Mesenchymal stem cell (in vitro differentiated cells and primary cell): Measurements from ENCODE around the gene RAB35.

ENCODE experiments used
- DNase-seq: peaks from one replicate; pipeline ENCODE4 v3.0.0-alpha.2; 2013
- H2AFZ ChIP-seq: one replicate; pipeline ENCODE4 v1.6.1; 2013; ENCODE audit warnings: low read depth, mild to moderate bottlenecking, control low read depth, inconsistent platforms, low read length, moderate library complexity
- H2AK5ac ChIP-seq: 2 replicates; pipeline ENCODE4 v1.6.1; 2013; ENCODE audit warnings: low read length, moderate library complexity, mild to moderate bottlenecking, inconsistent platforms; ENCODE audit not compliant: severe bottlenecking
- H2BK120ac ChIP-seq: one replicate; pipeline ENCODE4 v1.6.1; 2013; ENCODE audit warnings: low read depth, mild to moderate bottlenecking, inconsistent platforms, low read length, moderate library complexity
- H2BK12ac ChIP-seq, 2 experiments: one replicate each; pipeline ENCODE4 v1.6.1; 2013; ENCODE audit warnings: inconsistent platforms in 2 of 2, low read length in 2 of 2, mild to moderate bottlenecking in 2 of 2, moderate library complexity in 2 of 2, control low read depth in 1 of 2
- H2BK15ac ChIP-seq: one replicate; pipeline ENCODE4 v1.6.1; 2013; ENCODE audit warnings: mild to moderate bottlenecking, low read depth, inconsistent platforms; ENCODE audit not compliant: poor library complexity, severe bottlenecking
- H2BK5ac ChIP-seq: 2 replicates; pipeline ENCODE4 v1.6.1; 2013; ENCODE audit warnings: low read depth, mild to moderate bottlenecking, low read length, control low read depth, inconsistent platforms; ENCODE audit not compliant: poor library complexity, severe bottlenecking
- H3K14ac ChIP-seq, 2 experiments: one replicate each; pipeline ENCODE4 v1.6.1; 2013; ENCODE audit warnings: inconsistent platforms in 2 of 2, low read length in 2 of 2, control low read depth in 1 of 2, mild to moderate bottlenecking in 1 of 2, moderate library complexity in 1 of 2
- H3K18ac ChIP-seq, 2 experiments: one replicate each; pipeline ENCODE4 v1.6.1; 2013; ENCODE audit warnings: inconsistent platforms in 2 of 2, low read length in 2 of 2, control low read depth in 1 of 2, low read depth in 1 of 2, mild to moderate bottlenecking in 1 of 2
- H3K23ac ChIP-seq, 2 experiments: one replicate each; pipeline ENCODE4 v1.6.1; 2013; ENCODE audit warnings: inconsistent platforms in 2 of 2, low read length in 2 of 2, mild to moderate bottlenecking in 2 of 2, moderate library complexity in 2 of 2, control low read depth in 1 of 2
- H3K27ac ChIP-seq: 2 replicates; pipeline ENCODE4 v1.5.1; 2013; ENCODE audit warnings: mild to moderate bottlenecking, moderate library complexity, low read length, control low read depth, inconsistent platforms; ENCODE audit not compliant: poor library complexity, severe bottlenecking
- H3K27me3 ChIP-seq, 2 experiments: 2 replicates each; pipeline versions ENCODE4 v1.6.1 to v1.7.0; 2013; ENCODE audit warnings: low read length in 2 of 2, mild to moderate bottlenecking in 2 of 2, moderate library complexity in 2 of 2, control low read depth in 1 of 2, inconsistent platforms in 1 of 2; ENCODE audit not compliant: control insufficient read depth in 1 of 2, insufficient read depth in 1 of 2
- H3K36me3 ChIP-seq, 2 experiments: 2 replicates each; pipeline versions ENCODE4 v1.6.1 to v1.7.0; 2013; ENCODE audit warnings: low read length in 2 of 2, control low read depth in 1 of 2, inconsistent platforms in 1 of 2, low read depth in 1 of 2, mild to moderate bottlenecking in 1 of 2; ENCODE audit not compliant: insufficient read depth in 2 of 2, control insufficient read depth in 1 of 2
- H3K4ac ChIP-seq, 2 experiments: one replicate each; pipeline ENCODE4 v1.6.1; 2013; ENCODE audit warnings: inconsistent platforms in 2 of 2, low read length in 2 of 2, mild to moderate bottlenecking in 2 of 2, moderate library complexity in 2 of 2, control low read depth in 1 of 2, low read depth in 1 of 2
- H3K4me1 ChIP-seq: 2 replicates; pipeline ENCODE4 v1.6.1; 2013; ENCODE audit warnings: low read depth, low read length, control low read depth; ENCODE audit not compliant: control insufficient read depth, insufficient read depth
- H3K4me2 ChIP-seq: 2 replicates; pipeline ENCODE4 v1.6.1; 2013; ENCODE audit warnings: low read length, mild to moderate bottlenecking, inconsistent platforms; ENCODE audit not compliant: poor library complexity, severe bottlenecking
- H3K4me3 ChIP-seq, 2 experiments: 2 replicates each; pipeline versions ENCODE4 v1.5.1 to v1.7.0; 2013; ENCODE audit warnings: low read length in 2 of 2, mild to moderate bottlenecking in 2 of 2, control low read depth in 1 of 2, low read depth in 1 of 2; ENCODE audit not compliant: insufficient read depth in 1 of 2
- H3K79me1 ChIP-seq: replicated peaks from 2 replicates; pipeline ENCODE4 v1.6.1; 2013; ENCODE audit warnings: mild to moderate bottlenecking, control low read depth, low read length, inconsistent platforms; ENCODE audit not compliant: poor library complexity, severe bottlenecking
- H3K9ac ChIP-seq: 2 replicates; pipeline ENCODE4 v1.7.0; 2013; ENCODE audit warnings: mild to moderate bottlenecking, low read length, moderate library complexity
- H3K9me3 ChIP-seq: 2 replicates; pipeline ENCODE4 v1.7.0; 2013; ENCODE audit warnings: mild to moderate bottlenecking, low read length; ENCODE audit not compliant: control insufficient read depth
- H4K8ac ChIP-seq: one replicate; pipeline ENCODE4 v1.6.1; 2013; ENCODE audit warnings: inconsistent platforms, mild to moderate bottlenecking, low read length, moderate library complexity
- H4K91ac ChIP-seq: one replicate; pipeline ENCODE4 v1.6.1; 2013; ENCODE audit warnings: mild to moderate bottlenecking, low read length, inconsistent platforms
- WGBS: methylation state at CpG from one replicate; pipeline ENCODE4 v1.1.7; 2013; ENCODE audit warnings: mixed read lengths; 5-methylcytosine and 5-hydroxymethylcytosine counted together

RAB35 gene

GRCh38 chr12:120055231-120056000, 61.1 kb downstream of the RAB35 start:
- H2BK15ac ChIP-seq = no peak overlapping the region
- no peak overlapping the region for H2BK120ac ChIP-seq
- H3K23ac ChIP-seq = no peak overlapping the region
- no peak for DNase-seq
- no peak overlapping the region for H3K14ac ChIP-seq
- no peak overlapping the region for H2BK12ac ChIP-seq
- no peak overlapping the region for H4K91ac ChIP-seq
- H2BK5ac ChIP-seq = no peak overlapping the region
- peaks cover 2% of the 10 kb centered on the region for H3K4me1 ChIP-seq
- H2AK5ac ChIP-seq = no peak overlapping the region
- WGBS = no CpG with 5 or more reads among the region's 2 CpGs
- H3K9me3 ChIP-seq = peaks cover 4% of the 10 kb centered on the region
- H3K4ac ChIP-seq = no peak overlapping the region
- peaks cover 0 to 7% of the 10 kb centered on the region in 2 experiments for H3K27me3 ChIP-seq
- no peak overlapping the region for H4K8ac ChIP-seq
- no peak overlapping the region for H3K9ac ChIP-seq
- H3K79me1 ChIP-seq = no peaks in the 10 kb centered on the region
- peaks cover 0 to 3% of the 10 kb centered on the region in 2 experiments for H3K36me3 ChIP-seq
- H3K27ac ChIP-seq = no peak overlapping the region
- H3K18ac ChIP-seq = no peak overlapping the region
- no peak overlapping the region for H2AFZ ChIP-seq
- no peak overlapping the region for H3K4me3 ChIP-seq
- no peak overlapping the region for H3K4me2 ChIP-seq

DNA sequence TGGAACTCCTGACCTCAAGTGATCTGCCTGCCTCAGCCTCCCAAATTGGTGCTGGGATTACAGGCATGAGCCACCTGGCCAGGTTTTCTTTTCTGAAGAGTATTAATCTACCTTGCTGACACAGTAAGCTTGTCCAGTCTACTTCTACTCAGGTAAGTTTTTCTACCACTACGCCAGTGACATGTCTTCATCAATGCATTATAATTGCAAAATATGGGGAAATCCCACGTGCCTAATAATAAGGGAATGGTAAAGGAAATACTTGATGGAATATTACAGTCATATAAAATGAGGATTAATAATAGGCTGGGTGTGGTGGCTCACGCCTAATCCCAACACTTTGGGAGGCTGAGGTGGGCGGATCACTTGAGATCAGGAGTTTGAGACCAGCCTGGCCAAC, 62.3 kb downstream of the RAB35 start:
- no peak overlapping the region for H2BK5ac ChIP-seq
- peaks cover 2% of the 10 kb centered on the region for H3K4me1 ChIP-seq
- H2BK15ac ChIP-seq = no peak overlapping the region
- no peak overlapping the region for H2BK12ac ChIP-seq
- H2AK5ac ChIP-seq = no peak overlapping the region
- H3K9me3 ChIP-seq = peaks cover 4% of the 10 kb centered on the region
- 88% methylated on average over 3 of the region's 4 CpGs for WGBS
- no peak overlapping the region for H3K18ac ChIP-seq
- no peak overlapping the region for H3K4me3 ChIP-seq
- H3K27me3 ChIP-seq = peaks cover 3 to 4% of the 10 kb centered on the region in 2 experiments
- no peak overlapping the region for H4K91ac ChIP-seq
- H3K23ac ChIP-seq = no peak overlapping the region
- no peak overlapping the region for H2BK120ac ChIP-seq
- no peak overlapping the region for H2AFZ ChIP-seq
- no peak overlapping the region for H3K9ac ChIP-seq
- H3K14ac ChIP-seq = no peak overlapping the region
- no peak overlapping the region for H3K4me2 ChIP-seq
- H4K8ac ChIP-seq = no peak overlapping the region
- H3K4ac ChIP-seq = no peak overlapping the region
- peaks cover 0 to 3% of the 10 kb centered on the region in 2 experiments for H3K36me3 ChIP-seq
- DNase-seq = no peak
- H3K27ac ChIP-seq = no peak overlapping the region
- H3K79me1 ChIP-seq = no peaks in the 10 kb centered on the region

DNA sequence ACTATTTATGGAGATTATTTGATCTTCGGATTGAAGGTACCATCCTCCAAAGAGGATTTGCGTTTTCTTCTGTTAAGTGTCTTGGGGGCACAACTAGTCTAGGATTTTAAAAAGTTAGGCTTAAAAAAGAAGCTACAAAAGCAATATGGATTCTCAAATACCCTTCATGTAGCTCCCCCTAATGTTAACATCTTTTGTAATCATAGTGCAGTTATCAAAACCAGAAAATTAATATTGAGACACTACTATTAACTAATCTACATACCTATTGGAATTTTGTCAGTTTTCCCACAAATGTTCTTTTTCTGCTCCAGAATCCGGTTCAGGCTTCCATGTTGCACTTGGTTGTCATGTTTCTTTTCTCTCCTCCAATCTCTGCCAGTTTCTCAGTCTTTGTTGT, 65.0 kb downstream of the RAB35 start:
- WGBS = 90% methylated on average over 2 of the region's 3 CpGs
- Histone ChIP-seq H4K91ac (no peak overlapping the region), H3K23ac (no peak overlapping the region), H3K27me3 (peaks cover 3 to 6% of the 10 kb centered on the region in 2 experiments), H4K8ac (no peak overlapping the region), H2BK15ac (no peak overlapping the region), H2BK120ac (no peak overlapping the region), H2BK12ac (no peak overlapping the region), H3K9ac (no peak overlapping the region), H3K4me2 (no peak overlapping the region), H3K27ac (no peak overlapping the region), H3K4me3 (no peak overlapping the region), H3K36me3 (no peaks in the 10 kb centered on the region), H2BK5ac (no peak overlapping the region), H3K4me1 (no peaks in the 10 kb centered on the region), H2AK5ac (no peak overlapping the region), H3K79me1 (no peaks in the 10 kb centered on the region), H3K14ac (no peak overlapping the region), H2AFZ (no peak overlapping the region), H3K18ac (no peak overlapping the region), H3K4ac (no peak overlapping the region), H3K9me3 (peaks cover 4% of the 10 kb centered on the region)
- DNase-seq = no peak

DNA sequence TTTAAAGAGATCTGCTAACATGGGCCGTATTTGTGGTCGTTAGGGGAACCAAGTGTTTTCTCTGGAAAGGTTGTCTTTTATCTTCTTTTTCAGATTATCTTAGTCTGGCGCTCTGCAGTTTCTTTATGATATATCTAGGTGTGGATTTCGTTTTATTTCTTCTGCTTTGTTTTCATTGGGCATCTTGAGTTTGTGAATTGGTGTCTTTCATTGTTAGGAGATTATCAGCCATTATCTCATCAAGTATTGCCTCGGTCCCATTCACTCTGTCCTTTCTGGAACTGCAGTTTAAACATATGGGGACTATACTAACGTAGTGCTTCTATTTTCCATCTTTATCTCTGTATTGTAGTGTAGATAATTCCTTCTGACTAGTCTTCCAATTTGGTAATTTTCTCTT, 67.1 kb downstream of the RAB35 start:
- Histone ChIP-seq H2BK15ac (no peak overlapping the region), H3K36me3 (no peaks in the 10 kb centered on the region)
- 67% methylated on average over 4 of the region's 6 CpGs for WGBS

More for the DNA sequence above, 67.1 kb downstream of the RAB35 start:
- Histone ChIP-seq H3K27ac (no peak overlapping the region), H3K79me1 (no peaks in the 10 kb centered on the region), H3K23ac (no peak overlapping the region), H3K4me2 (no peak overlapping the region), H4K91ac (no peak overlapping the region), H2AFZ (no peak overlapping the region), H3K9me3 (peaks cover 4% of the 10 kb centered on the region), H2BK5ac (no peak overlapping the region), H3K4me1 (no peaks in the 10 kb centered on the region), H2BK120ac (no peak overlapping the region), H3K18ac (no peak overlapping the region), H4K8ac (no peak overlapping the region), H3K9ac (no peak overlapping the region), H3K4ac (no peak overlapping the region), H2BK12ac (no peak overlapping the region), H3K4me3 (no peak overlapping the region), H2AK5ac (no peak overlapping the region), H3K27me3 (peaks cover 3 to 6% of the 10 kb centered on the region in 2 experiments), H3K14ac (no peak overlapping the region)
- no peak for DNase-seq
